Memory B cell (primary cell): ENCODE measurements around the gene BBLN.

ENCODE experiments used
- ATAC-seq: fragments of 150-1000 bp; cut with Tn5 transposase; 2 replicates; pipeline ENCODE4 v1.10.0; 2021; ENCODE audit warnings: low read depth, mild to moderate bottlenecking, moderate library complexity
- DNase-seq, 2 donors: peaks; one replicate each; pipeline ENCODE4 v3.0.0; 2022; ENCODE audit warnings: low spot score in 2 of 2
- H3K27ac Mint-ChIP-seq: one replicate; pipeline ENCODE4 v1.8.0; 2022; ENCODE audit warnings: mild to moderate bottlenecking, moderate library complexity, mixed read lengths
- H3K27me3 Mint-ChIP-seq: one replicate; pipeline ENCODE4 v1.8.0; 2022; ENCODE audit warnings: mixed read lengths
- H3K36me3 Mint-ChIP-seq: one replicate; pipeline ENCODE4 v1.8.0; 2022; ENCODE audit warnings: mild to moderate bottlenecking, mixed read lengths
- H3K4me1 Mint-ChIP-seq: one replicate; pipeline ENCODE4 v1.8.0; 2022; ENCODE audit warnings: mixed read lengths
- H3K4me3 Mint-ChIP-seq: one replicate; pipeline ENCODE4 v1.8.0; 2022; ENCODE audit warnings: mild to moderate bottlenecking, moderate library complexity, mixed read lengths
- H3K9me3 Mint-ChIP-seq: one replicate; pipeline ENCODE4 v1.8.0; 2022; ENCODE audit warnings: mixed read lengths

The BBLN gene

DNA sequence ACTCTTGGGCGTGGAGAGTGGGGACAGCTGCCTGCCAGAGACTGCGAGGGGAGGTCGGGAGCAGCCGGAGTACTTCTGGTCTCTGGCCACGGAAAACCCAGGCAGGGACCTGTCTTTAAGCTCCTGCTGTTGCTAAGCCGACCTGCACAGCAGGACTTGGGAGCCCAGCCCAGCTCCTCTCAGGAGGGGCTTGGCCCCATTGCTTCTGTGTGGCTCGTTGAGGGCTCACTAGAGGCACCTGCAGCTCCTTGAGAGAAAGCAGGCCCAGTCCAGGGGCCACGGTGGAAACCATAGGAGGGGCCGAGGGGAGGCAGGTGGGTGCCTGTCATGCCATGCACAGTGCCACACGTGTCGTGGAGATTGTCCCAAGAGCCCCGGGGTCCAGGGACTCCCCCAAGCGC lies 14.1 kb upstream of the BBLN start:
- no peak overlapping the region for H3K4me3 Mint-ChIP-seq
- H3K36me3 Mint-ChIP-seq = no peaks in the 10 kb centered on the region
- no peak for DNase-seq
- no peak overlapping the region for H3K27ac Mint-ChIP-seq
- H3K27me3 Mint-ChIP-seq = peaks cover 10% of the 10 kb centered on the region
- ATAC-seq = no peak
- peaks cover under 1% of the 10 kb centered on the region for H3K4me1 Mint-ChIP-seq
- no peaks in the 10 kb centered on the region for H3K9me3 Mint-ChIP-seq

GRCh38 chr9:128146591-128147120 lies 13.4 kb upstream of the BBLN start:
- ATAC-seq (no peak), DNase-seq (no peak)

DNA sequence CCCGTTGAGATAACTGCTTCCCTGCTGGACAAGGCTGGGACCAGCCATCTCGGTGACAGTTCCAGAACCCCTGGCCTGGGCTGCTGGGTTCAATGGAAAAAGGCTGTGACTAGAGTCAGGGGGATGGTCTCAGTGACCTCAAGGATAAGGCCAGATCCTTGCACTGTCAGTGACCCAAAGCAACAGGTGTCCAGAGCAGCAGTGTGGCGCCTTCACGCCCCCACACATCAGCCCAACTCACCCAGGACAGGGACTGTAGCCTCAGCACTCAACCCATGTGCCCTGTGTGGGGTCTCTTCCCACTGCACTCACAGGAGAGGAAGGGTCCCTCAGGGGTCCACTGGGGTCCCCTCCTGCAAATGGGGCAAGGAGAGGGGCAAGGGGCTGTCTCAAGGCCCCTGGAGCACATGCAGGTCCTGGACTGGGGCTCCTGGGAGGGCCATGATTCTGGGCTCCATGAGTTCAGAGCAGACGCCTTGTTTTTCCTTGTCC lies 11.5 kb upstream of the BBLN start:
- Mint-ChIP-seq H3K27ac (no peak overlapping the region), H3K27me3 (peaks cover 7% of the 10 kb centered on the region), H3K36me3 (no peaks in the 10 kb centered on the region)

More at GRCh38 chr9:128146591-128147120, 13.4 kb upstream of the BBLN start:
- Mint-ChIP-seq H3K27me3 (peaks cover 11% of the 10 kb centered on the region), H3K4me1 (peaks cover 2% of the 10 kb centered on the region), H3K4me3 (no peak overlapping the region), H3K36me3 (no peaks in the 10 kb centered on the region), H3K9me3 (no peaks in the 10 kb centered on the region), H3K27ac (no peak overlapping the region)

GRCh38 chr9:128149001-128149701 lies 10.9 kb upstream of the BBLN start, which contains the start of gene LCN2:
Gene LCN2 (plus strand): TSS chr9:128149453. CDS start chr9:128149526, 73 bp downstream.
- Mint-ChIP-seq H3K9me3 (no peaks in the 10 kb centered on the region), H3K36me3 (no peaks in the 10 kb centered on the region), H3K4me3 (no peak within 1 kb of the TSS), H3K27me3 (peaks cover 7% of the 10 kb centered on the region), H3K27ac (no peak within 1 kb of the TSS), H3K4me1 (peaks cover 2% of the 10 kb centered on the region)
- DNase-seq = no peak
- ATAC-seq = no peak

More for the DNA sequence above, 11.5 kb upstream of the BBLN start:
- Mint-ChIP-seq H3K4me1 (peaks cover 2% of the 10 kb centered on the region), H3K9me3 (no peaks in the 10 kb centered on the region), H3K4me3 (no peak overlapping the region)
- ATAC-seq (no peak), DNase-seq (no peak)

DNA sequence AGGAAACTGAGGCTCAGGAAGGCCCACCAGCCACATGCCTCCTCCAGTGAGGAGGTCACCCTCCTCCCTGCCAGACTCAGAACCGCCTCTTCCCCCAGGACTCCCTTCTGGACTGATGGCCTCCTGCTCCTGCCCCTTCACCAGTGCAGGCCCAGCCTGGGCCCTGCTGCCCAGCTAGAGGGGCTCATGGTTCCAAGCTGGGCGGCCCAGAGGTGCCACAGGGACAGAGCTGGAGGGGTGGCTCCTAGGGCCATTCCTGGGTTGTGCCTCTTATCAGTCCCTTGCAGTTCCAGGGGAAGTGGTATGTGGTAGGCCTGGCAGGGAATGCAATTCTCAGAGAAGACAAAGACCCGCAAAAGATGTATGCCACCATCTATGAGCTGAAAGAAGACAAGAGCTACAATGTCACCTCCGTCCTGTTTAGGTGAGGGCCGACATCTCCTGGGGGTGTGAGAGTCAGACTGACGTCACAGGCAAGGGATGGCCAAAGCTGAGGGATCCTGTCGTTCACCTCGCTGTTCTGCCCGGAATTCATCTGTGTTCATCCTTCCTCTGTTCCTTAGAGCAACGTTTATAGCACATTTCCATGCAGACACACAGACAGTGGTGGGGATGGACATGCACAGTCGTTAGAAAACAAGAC lies 10.0 kb upstream of the BBLN start:
- no peak overlapping the region for H3K27ac Mint-ChIP-seq
- DNase-seq (no peak), ATAC-seq (no peak)
- no peaks in the 10 kb centered on the region for H3K9me3 Mint-ChIP-seq
- peaks cover 2% of the 10 kb centered on the region for H3K4me1 Mint-ChIP-seq
- H3K27me3 Mint-ChIP-seq = peaks cover 7% of the 10 kb centered on the region
- no peaks in the 10 kb centered on the region for H3K36me3 Mint-ChIP-seq
- H3K4me3 Mint-ChIP-seq = no peak overlapping the region

- H3K36me3 Mint-ChIP-seq = no peaks in the 10 kb centered on the region
- peaks cover 2% of the 10 kb centered on the region for H3K4me1 Mint-ChIP-seq
- ATAC-seq (peak; percentile 32), DNase-seq (no peak)
- no peaks in the 10 kb centered on the region for H3K9me3 Mint-ChIP-seq
- peaks cover 7% of the 10 kb centered on the region for H3K27me3 Mint-ChIP-seq
- H3K27ac Mint-ChIP-seq = no peak overlapping the region
- H3K4me3 Mint-ChIP-seq = no peak overlapping the region
Observed at GRCh38 chr9:128150594-128151308, 9.3 kb upstream of the BBLN start.

DNA sequence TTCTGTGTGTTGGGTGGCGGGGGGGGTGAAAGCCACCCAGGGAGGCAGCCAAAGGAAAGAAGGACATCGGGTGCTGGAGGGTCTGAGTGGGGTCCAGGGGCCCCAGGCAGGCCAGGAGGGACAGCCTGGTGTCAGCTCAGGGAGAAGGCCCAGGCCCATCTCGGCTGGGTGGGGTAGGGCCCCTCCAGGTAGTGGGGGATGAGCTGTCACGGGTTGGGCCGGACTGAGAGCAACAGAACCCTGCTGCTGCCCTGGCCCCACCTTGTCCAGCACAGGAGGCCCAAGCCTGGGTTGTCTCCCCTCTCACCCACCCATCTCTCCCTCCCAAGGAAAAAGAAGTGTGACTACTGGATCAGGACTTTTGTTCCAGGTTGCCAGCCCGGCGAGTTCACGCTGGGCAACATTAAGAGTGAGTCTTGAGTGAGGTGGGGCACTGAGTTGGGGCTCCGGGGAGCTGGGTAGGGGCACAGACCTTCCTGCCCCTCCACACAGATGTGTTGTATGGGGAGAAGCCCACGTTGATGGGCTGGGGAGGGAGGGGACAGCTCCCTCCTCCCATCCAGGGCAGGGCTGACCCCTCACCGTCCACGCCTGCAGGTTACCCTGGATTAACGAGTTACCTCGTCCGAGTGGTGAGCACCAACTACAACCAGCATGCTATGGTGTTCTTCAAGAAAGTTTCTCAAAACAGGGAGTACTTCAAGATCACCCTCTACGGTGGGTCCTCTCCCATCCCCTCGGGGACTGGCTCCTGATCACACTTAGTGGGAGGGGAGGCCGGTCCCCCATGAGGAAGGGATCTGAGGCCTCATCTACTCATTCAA lies 8.5 kb upstream of the BBLN start:
- Mint-ChIP-seq H3K4me3 (no peak overlapping the region), H3K36me3 (no peaks in the 10 kb centered on the region), H3K4me1 (peaks cover 2% of the 10 kb centered on the region), H3K27me3 (peaks cover 7% of the 10 kb centered on the region), H3K9me3 (no peaks in the 10 kb centered on the region), H3K27ac (no peak overlapping the region)
- DNase-seq (no peak), ATAC-seq (no peak)

GRCh38 chr9:128152133-128153059 lies 7.7 kb upstream of the BBLN start:
- peaks cover 7% of the 10 kb centered on the region for H3K27me3 Mint-ChIP-seq
- no peak overlapping the region for H3K27ac Mint-ChIP-seq
- ATAC-seq = no peak
- DNase-seq = no peak
- no peak overlapping the region for H3K4me3 Mint-ChIP-seq
- H3K36me3 Mint-ChIP-seq = no peaks in the 10 kb centered on the region
- no peaks in the 10 kb centered on the region for H3K9me3 Mint-ChIP-seq
- H3K4me1 Mint-ChIP-seq = peaks cover 2% of the 10 kb centered on the region

DNA sequence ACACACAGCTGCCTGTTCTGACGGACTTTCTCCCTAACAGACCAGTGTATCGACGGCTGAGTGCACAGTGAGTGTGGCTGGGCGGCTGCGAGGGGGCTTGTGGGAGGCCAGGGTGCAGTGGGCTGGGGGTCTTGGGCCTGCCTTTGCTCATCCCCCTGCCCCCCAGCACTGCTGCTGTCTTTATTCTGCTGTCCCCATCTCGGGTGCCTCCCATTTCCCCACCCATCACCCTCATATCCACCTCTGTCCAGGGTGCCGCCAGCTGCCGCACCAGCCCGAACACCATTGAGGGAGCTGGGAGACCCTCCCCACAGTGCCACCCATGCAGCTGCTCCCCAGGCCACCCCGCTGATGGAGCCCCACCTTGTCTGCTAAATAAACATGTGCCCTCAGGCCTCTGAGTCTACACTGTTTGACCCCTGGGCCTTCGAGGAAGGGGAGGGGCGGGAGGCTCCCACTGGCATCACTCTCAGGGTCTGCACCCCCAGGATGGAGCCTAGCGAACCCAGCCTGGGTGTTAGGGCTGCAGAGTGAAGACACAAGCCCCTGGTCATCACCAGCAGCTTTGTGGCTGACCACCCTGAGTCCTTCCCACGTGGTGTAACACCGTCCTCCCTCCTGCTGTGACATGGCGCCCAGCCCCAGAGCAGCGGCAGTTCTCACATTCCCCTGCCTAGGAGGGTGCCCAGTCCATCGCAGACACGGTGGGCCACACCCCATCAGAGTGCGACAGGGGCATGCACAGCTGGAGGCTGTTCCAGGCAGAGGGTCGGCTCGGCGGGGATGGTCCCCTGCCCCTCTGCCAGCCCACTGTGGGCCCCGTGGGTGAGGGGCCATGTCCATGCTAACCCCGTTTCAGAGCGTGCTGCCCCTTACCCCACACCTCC lies 6.8 kb upstream of the BBLN start:
- no peak for DNase-seq
- no peak overlapping the region for H3K4me3 Mint-ChIP-seq
- H3K4me1 Mint-ChIP-seq = peaks cover 2% of the 10 kb centered on the region
- ATAC-seq = no peak
- no peaks in the 10 kb centered on the region for H3K36me3 Mint-ChIP-seq
- H3K27me3 Mint-ChIP-seq = peaks cover 7% of the 10 kb centered on the region
- no peaks in the 10 kb centered on the region for H3K9me3 Mint-ChIP-seq
- H3K27ac Mint-ChIP-seq = no peak overlapping the region

- DNase-seq (no peak), ATAC-seq (no peak)
- Mint-ChIP-seq H3K4me1 (peaks cover 2% of the 10 kb centered on the region), H3K27ac (no peak overlapping the region), H3K9me3 (no peaks in the 10 kb centered on the region), H3K4me3 (no peak overlapping the region), H3K36me3 (no peaks in the 10 kb centered on the region), H3K27me3 (peaks cover 7% of the 10 kb centered on the region)
Observed at GRCh38 chr9:128153947-128154695, 5.9 kb upstream of the BBLN start.

DNA sequence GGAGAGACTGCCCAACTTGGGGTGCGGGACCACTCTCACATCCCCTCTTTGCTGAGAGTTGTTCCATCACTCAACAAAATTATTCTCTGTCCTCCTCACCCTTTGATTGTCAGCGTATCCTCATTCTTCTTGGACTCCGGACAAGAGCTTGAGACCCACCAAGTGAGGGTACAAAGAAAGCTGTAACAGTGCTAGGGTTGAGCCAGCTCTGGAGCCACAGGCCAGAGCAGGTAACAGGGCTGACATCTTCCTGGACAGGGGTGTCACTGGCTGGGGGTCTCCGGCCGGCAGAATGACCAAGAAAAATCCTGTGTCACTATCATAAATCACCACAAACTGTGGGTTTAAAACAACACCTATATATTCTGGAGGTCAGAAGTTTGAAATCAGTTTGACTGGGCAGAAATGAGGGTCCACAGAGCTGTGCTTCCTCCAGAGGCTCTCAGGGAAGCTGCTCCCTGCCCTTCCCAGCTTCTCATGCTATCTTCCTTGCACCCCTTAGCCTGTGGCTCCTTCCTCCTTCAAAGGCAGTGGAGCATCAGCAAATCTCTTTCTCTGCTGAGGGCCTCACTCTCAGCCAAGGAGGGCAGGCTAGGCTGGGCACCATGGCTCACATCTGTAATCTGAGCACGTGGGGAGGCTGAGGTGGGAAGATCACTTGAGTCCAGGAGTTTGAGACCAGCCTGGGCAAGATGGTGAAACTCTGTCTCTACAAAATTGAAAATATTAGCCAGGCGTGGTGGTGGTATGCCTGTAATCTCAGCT lies 4.1 kb upstream of the BBLN start:
- no peak for ATAC-seq
- Mint-ChIP-seq H3K27me3 (peaks cover 2% of the 10 kb centered on the region), H3K9me3 (no peaks in the 10 kb centered on the region), H3K4me3 (no peak overlapping the region), H3K36me3 (no peaks in the 10 kb centered on the region), H3K4me1 (peaks cover 5% of the 10 kb centered on the region), H3K27ac (no peak overlapping the region)
- DNase-seq = no peak
